NOMO-1 treated with DMSO at 0.1 percent for 48 hours (cell line): ENCODE measurements around the gene CYP46A1.
"Not testable (repeated sequence)": the region's sequence is repeated elsewhere in the genome, so short reads cannot be mapped to it uniquely, and the experiment has no call there.

Source experiments
- DNase-seq: peaks from one replicate; lab custom pipeline; 2025; ENCODE audit not compliant: unreplicated experiment; lab: John Stamatoyannopoulos, UW

Gene CYP46A1

GRCh38 chr14:99656171-99656570, 27.9 kb upstream of the CYP46A1 start:
- no peak for DNase-seq

GRCh38 chr14:99657645-99658155, 26.4 kb upstream of the CYP46A1 start:
- no peak for DNase-seq

GRCh38 chr14:99658218-99658845, 25.8 kb upstream of the CYP46A1 start:
- no peak for DNase-seq

GRCh38 chr14:99659333-99659741, 24.8 kb upstream of the CYP46A1 start:
- DNase-seq, result no peak

DNA sequence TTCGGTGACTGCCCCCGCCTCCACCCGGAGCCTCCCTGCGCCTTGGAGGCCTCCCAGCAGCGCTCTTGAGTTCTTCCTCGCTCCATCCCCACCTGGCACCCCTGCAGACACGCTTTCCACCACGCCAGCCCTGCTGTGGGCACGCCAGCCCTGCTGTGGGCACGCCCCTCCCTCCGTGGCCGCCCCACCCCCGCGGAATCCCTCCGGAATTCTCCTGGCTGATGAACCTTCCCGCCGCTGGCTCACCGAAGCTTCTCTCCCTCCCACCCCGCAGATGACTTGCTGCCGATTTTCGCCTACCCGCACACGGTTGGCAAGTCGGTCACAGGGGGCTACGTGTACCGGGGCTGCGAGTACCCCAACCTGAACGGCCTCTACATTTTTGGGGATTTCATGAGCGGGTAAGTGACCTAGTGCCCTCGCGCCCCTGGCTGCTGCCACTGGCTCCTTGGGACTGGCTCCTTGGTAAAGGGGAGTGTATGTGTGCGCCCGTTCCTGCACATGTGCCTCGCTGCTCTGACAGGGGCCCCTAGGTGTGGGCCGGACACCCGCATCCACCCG, 24.0 kb upstream of the CYP46A1 start:
- no peak for DNase-seq

DNA sequence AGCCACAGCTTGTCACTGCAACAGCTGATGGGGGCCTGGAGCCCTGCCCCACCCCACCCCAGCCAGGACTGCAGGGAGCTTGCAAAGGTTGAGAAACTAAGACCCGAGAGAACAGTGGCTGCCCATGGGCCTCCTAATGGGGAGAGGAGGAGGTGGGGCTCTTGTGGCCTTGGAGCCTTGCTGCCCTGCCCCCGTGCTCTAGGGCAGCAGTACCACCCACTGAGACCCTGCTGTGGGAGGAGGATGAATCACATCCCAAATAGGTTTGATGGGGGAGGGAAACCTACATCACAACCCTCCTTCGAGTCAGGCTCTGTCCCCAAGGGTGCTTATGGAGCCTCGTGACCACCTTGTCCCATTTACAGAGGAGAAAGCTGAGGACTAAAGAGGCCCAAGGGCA, 23.3 kb upstream of the CYP46A1 start:
- DNase-seq, result no peak

DNA sequence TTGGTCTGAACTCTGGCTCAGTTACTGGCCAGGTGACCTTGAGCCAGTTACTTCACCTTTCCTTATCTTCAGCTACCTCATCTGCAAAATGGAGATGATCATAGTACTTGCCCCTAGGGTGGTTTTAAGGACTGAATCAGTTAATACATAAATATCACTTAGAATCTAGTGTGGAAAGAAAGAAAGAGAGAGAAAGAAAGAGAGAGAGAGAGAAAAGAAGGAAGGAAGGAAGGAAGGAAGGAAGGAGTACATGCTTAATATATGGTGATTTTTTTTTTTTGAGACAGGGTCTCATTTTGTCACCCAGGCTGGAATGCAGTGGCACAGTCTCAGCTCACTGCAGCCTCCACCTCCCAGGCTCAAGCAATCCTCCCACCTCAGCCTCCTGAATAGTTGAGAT, 22.9 kb upstream of the CYP46A1 start:
- not testable (repeated sequence) for DNase-seq

DNA sequence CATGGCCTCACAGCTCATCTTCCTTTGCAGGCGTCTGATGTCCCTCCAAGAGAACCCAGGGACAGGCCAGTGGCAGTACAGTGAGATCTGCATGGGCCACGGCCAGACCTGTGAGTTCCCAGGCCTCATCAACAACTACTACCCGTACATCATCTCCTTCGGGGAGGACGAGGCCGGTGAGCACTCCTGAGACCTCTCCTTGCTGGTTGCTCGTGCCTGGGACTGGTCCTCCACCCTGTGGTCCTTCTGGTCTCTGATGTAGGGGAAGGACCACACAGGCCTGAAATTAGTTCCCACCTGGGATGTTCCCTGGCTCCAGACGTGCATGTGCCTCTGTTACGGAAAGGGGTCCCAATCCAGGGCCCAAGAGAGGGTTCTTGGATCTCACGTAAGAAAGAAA, 21.3 kb upstream of the CYP46A1 start:
- DNase-seq, result no peak

- no peak for DNase-seq
These were observed 20.6 kb upstream of the CYP46A1 start for GRCh38 chr14:99663386-99664057.

DNA sequence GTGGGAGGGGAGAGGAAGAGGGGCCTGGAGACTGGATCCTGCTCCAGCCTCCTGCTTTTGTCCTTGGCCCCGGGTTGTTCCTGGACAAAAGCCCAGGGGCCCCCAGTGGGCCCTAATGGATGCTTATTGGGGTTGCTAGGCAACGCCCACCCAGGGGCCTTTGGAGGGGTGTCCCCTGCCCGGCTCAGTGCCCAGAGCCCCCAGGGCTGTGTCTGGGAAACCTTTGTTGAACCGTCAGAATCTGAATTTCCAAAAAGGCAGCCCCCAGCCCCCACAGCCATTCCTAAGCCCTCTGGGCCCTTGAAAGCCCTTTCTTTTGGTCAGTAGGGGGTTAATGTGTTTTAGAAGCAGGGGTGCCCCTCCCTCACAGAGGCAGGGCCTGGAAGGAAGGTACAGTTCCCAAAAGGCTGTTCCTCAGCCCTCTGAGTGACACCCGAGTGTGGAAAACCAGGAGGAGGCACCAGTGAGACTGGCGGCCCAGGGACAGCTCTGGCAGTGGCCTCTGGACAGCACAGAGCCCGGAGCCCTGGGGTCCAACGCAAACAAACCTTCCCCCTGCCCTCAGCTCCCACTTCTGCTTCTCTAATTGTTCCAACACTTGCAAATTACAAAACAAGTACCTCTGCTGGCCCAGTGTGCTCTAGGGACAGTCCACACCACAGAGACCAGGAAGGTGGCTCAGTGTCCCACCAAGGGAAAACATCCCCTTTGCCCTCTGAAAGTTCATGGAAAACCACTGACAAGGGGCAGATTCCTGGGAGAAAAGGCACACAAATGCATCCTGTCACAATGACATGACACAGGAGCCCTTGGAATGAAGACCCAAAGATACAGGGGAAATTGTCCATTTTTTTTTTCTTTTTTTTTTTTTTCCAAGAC, 19.8 kb upstream of the CYP46A1 start:
- DNase-seq, result no peak

DNA sequence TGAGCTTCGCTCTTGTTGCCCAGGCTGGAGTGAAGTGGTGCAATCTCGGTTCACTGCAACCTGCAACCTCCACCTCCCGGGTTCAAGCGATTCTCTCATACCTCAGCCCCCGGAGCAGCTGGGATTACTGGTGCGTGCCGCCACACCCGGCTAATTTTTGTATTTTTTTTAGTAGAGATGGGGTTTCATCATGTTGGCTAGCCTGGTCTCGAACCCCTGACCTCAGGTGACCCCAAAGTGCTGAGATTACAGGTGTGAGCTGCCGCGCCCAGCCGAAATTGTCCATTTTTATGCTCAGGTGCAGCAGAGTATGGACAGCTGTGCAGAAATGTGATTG, 19.2 kb upstream of the CYP46A1 start:
- DNase-seq, result no peak

GRCh38 chr14:99666533-99666932, 17.6 kb upstream of the CYP46A1 start:
- no peak for DNase-seq

DNA sequence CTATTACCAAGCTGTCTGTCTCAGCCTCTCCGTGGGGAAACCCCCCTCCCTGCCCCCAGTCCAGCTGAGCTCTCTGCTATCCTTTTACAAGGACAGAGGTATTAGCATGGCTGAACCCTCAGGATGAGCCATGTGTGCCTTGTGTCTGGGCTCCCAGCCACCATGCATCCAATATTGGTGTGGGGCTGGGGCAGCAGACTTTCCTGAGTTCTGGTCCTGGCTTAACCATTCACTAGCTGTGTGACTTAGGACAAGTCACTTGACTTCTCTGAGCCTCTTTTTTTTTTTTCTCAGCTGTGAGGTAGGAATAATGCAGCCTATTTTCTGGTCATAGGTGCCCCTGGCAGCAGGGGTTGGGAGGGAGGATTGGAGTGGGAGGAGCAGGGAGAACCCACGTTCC, 17.1 kb upstream of the CYP46A1 start:
- no peak for DNase-seq

DNA sequence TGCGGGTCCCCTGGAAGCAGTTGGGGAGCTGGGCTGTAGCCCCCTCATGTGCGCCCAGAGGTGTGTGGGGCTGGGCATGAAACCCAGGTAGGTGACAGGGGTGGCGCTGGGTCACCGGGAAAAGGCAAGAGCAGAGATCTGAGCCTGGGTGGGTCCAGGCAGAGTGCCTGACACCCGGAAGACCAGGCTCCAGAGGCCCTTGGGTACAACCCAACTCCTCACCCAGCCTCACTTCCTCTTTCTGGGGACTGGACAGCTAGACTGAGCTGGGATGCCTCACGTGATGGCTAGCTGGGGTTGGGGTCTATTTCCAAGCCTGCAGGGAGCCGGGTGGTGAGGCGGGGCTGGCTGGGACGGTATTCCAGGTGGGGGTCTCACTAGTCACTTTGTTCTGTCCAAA, 16.3 kb upstream of the CYP46A1 start:
- DNase-seq, result peak; percentile 33

- no peak for DNase-seq
These were observed 15.5 kb upstream of the CYP46A1 start for GRCh38 chr14:99668307-99669295.

DNA sequence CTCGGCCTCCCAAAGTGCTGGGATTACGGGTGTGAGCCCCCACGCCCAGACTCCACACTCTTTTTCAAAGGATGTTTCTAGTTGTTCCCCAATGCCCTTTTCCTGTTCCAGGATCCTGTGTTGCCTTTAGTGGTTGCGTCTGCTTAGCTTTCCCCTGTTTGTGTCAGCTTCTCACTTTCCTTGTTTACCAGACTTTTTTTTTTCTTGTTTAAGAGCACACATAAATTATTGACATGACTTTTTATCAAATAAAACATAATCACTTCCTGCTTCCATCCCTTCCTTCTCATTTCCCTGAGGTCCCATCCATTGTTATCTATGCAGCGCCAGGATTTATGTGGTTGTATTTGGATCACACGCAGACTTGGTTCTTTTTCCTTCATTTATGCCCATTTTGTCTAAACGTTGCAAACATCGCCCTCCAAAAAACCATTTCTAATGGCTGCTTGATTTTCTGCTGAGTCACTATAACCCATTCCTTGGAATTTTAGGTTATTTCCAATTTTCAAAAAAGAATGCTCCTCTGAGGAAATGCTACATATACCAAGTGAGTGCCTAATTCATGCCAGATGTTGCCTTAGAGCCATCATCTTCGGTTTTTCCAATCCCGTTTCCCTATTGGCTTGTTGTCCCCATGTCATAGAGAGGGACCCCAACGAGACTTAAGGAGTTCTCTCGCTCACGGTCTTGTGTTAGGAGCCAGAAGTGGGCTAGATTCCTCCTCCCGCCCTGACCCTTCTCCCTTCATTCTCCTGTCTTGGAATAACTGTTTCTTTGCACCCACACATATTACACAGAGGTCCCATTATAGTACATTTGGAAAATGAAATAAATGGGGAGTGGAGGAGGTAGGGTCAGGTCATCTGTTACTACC, 13.5 kb upstream of the CYP46A1 start:
- no peak for DNase-seq

GRCh38 chr14:99671235-99672224, 12.6 kb upstream of the CYP46A1 start:
- DNase-seq, result no peak
